GM19238 (cell line): ENCODE results near the gene ZNF227.
"Not testable (repeated sequence)": the region's sequence is repeated elsewhere in the genome, so short reads cannot be mapped to it uniquely, and the experiment has no call there.

Experiments used
- DNase-seq: peaks from one replicate; pipeline ENCODE4 v3.0.0; 2011; ENCODE audit warnings: low spot score; ENCODE audit not compliant: insufficient read length

The ZNF227 gene

DNA sequence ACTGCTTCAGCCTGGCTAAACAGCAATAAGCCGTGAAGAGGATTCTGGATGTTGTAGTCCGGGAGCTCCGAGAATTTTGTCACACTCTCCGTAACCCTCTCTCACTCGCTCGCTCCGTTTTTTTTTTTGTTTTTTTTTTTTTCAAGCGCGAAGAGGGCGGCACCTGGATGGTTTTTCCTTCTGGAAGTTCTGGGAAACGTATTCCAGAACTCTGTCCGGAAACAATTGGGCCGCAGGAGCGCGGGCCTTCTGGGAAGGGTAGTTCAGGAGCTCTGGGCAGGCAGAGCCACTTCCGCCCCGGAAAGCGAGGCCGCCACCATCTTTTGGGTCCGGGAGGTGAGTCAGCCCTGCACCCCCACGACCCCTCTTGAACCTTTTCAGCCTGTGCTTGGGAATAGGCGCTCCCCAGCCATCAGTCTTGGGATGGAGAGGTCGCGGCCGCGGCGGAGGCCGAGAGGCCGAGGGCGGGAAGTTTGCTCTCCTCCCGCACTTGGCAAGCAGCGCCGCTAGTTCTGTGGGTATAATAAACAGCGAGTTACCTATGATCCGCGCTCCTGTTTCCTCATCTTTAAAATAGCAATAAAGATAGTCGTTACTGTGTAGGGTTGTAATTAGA, at the start of gene ZNF227:
ZNF227 (plus strand) TSS at position 283 of the 616 bp plus-strand sequence. CDS start 5,261 bp downstream, outside the sequence.
- DNase-seq, result peak; percentile 54

DNA sequence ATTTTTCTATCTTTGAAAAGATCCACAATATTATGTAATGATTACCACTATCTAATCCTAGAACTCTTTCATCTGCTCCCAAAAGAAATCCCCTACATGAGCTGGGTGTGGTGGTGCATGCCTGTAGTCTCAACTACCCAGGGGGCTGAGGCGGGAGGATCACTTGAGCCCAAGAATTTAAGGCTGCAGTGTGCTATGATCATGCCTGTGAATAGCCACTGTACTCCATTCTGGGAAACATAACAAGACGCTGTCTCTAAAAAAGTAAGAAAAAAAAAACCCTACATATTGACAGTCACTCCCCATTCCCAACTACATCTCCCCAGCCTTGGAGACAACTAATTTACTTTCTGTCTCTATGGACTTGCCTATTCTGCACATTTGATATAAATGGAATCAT, 48.5 kb upstream of the ZNF227 start:
- DNase-seq, result no peak

DNA sequence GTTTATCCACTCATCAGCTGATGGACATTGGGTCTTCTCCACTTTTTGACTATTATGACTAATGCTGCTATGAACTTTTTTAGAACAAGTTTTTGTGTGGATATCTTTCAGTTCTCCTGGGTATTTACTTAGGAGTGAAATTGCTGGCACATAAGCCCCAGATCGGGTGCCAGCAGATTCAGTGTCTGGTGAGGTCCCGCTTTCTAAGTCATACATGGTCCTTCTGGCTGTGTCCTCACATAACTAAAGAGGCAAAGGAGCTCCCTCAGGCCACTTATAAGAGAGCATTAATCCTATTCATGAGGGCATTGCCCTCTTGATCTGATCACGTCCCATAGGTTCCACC, 48.0 kb upstream of the ZNF227 start:
- no peak for DNase-seq

DNA sequence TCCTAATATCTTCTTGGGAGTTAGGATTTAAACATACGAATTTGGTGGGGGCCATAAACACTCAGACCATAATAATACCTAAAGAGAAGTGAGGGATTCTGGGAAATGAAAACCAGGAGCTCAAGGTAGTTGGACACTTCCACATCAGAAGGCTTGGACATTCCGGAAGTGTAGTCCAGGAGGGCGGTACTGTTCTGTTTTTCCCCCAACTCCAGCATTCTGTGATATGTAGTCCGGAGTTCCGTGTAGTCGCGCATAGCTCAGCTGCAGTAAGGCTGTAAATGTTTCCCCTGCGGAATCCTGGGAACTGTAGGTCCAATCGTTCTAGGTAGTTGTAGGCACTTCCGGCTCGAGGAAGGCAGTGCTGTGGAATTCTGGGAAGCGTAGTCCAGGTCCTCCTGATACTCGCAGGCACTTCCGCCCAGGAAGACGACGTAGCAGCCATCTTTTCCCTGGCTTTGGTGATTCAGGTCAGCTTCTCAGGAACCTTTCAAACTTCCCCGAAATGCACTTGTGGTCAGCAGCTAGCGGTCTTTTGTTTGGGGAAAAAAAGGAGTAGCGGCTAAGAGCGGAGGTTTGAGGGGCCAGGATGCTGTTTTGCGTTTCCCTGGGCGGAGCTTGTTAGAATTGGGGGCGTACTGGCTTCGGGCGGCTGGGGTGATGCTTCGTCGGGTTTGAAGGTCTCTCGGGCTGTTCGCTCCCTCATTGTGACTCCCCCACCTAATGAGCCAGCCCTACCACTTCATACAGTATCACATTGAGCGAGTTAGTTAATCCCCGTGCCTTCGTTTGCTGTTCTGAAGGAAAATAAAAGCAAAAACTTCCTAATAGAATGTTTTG, 47.4 kb upstream of the ZNF227 start, which contains the start of gene ZNF226:
ZNF226 (plus strand) TSS at position 428 of the 840 bp plus-strand sequence. CDS start 4,981 bp downstream, outside the sequence.
- peak; percentile 69 for DNase-seq

DNA sequence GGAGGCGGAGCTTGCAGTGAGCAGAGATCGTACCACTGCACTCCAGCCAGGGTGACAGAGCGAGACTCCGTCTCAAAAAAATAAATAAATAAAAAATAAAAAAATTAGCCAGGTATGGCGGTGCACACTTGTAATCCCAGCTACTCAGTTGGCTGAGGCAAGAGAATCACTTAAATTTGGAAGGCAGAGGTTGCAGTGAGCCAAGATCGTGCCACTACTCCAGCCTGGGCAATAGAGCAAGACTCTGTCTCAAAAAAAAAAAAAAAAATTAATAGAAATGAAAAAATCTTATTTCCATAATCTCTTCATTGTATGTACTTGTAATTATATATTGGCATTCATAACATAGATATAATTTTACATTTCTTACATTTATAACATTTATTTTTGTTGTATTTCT, 41.7 kb upstream of the ZNF227 start:
- DNase-seq, result not testable (repeated sequence)

DNA sequence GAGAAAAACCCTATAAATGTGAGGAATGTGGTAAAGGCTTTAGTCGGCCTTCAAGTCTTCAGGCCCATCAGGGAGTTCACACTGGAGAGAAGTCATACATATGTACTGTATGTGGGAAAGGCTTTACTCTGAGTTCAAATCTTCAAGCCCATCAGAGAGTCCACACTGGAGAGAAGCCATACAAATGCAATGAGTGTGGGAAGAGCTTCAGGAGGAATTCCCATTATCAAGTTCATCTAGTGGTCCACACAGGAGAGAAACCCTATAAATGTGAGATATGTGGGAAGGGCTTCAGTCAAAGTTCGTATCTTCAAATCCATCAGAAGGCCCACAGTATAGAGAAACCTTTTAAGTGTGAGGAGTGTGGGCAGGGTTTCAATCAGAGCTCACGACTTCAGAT, 35.7 kb upstream of the ZNF227 start:
- DNase-seq, result no peak

DNA sequence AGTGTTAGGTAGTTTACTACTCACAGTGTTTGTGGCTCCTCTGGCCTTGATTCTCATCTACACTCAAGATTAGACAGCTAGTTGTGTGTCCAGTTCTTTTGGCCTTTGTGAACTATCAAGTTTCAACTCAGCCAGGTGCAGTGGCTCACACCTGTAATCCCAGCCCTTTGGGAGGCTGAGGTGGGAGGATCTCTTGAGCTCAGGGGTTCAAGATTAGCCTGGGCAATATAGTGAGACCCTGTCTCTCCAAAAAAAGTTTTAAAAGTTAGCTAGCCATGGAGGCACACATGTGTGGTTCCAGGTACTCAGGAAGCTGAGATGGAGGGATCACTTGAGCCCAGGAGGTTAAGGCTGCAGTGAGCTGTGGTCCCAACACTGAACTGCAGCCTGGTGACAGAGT, 31.4 kb upstream of the ZNF227 start:
- no peak for DNase-seq

DNA sequence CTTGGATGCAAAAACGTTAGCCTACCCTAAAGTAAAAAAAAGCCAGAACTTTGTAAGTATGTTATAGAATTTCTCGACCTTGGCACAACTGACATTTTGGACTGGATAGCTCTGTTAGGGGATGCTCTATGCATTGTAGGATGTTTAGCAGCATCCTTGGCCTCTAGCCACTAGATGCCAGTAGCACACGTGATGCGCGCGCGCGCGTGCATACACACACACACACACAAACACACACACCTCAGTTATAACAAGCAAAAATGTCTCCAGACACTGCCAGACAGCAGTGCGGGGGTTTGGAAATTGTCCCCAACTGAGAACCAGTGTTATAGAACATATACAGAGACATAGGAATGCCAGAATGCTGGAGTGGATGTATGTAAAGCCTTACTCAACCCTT, 30.2 kb upstream of the ZNF227 start:
- no peak for DNase-seq

DNA sequence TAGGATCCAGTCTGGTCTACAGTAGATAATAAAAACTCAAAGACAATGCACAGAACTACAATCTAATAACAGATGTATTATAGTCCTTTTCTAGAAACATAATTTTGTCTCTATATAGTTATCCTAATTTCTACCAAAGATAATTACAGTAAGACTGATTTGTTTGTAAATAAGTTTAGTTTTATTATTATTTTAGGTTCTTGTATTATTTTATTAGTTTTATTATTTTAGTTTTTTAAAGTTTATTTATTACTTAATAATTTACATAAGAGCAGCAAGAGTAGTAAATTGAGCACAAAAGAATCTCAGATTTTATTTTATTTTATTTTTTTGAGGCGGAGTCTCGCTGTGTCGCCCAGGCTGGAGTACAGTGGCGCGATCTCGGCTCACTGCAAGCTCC, 22.3 kb upstream of the ZNF227 start:
- no peak for DNase-seq

DNA sequence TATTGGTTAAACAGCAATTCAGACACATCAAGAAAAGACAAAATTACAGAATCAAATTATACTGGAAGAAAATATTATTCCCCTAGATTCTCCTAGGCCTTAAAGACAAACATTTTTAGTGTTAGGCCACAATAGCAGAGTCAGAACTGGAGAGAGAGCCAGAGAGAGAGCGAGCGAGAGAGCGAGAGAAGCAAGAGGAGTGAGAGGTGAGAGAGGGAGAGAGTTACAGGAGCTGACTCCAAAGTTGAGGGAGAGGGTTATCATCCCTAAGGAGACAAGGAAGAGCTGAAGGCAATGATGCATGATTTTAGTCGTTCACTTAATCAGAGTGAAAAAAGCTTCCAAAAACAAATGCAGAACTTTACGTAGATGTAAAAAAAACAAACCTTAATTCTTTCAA, 20.2 kb upstream of the ZNF227 start:
- no peak for DNase-seq

DNA sequence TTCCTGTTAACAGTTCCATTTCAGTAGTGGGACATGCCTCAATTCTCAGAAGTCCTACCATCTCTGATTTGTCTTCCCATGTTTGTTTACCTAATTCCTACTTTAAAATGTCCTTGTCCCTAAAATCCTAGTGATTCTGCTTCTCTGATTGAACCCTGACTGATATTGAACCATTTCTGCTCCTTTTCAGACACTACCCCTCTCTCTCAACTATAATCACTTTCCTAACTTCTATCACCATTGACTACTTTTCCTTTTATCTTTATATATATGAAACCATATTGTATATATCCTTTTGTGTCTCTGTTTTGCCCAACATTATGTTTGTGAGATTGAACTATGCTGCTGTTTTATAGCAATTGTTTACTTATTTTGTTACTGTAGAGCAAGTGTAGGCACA, 15.6 kb upstream of the ZNF227 start:
- no peak for DNase-seq

DNA sequence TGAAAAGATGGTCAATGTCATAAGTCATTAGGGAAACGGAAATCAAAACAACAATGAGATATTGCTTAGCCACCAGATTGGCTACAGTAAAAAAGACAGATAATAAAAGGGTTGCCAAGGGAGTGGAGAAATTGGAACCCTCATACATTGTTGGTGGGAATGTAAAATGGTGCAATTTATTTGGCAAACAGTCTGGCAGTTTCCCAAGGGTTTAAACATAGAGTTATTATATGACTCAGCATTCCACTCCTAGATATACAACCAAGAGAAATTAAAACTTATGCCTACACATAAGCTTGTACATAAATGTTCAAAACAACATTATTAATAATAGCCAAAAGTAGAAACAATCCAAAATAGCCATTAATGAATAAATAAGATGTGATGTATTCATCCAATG, 9.9 kb upstream of the ZNF227 start:
- no peak for DNase-seq

DNA sequence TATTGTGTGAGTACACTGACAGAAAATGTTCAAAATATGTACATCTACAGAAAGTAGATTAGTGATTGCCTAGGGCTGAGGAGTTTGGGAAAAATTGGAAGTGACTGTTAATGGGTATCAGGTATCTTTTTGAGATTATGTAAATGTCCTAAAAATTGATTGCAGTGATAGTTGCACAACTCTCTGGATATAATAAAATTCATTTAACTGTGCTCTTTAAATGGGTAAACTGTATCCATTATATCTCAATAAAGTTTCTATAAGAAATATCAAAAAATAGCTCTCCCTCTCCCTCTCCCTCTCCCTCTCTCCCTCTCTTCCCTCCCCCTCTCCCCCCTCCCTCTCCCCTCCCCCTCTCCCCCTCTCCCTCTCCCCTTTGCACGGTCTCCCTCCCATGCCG, 9.4 kb upstream of the ZNF227 start:
- DNase-seq, result no peak

DNA sequence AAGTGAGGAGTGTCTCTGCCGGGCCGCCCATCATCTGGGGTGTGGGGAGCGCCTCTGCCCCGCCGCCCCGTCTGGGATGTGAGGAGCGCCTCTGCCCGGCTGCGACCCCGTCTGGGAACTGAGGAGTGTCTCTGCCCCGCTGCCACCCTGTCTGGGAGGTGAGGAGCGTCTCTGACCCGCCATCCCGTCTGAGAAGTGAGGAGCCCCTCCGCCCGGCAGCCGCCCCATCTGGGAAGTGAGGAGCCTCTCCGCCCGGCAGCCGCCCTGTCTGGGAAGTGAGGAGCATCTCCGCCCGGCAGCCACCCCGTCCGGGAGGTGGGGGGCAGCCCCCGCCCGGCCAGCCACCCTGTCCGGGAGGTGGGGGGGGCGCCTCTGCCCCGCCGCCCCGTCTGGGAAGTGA, 8.5 kb upstream of the ZNF227 start:
- DNase-seq, result not testable (repeated sequence)

DNA sequence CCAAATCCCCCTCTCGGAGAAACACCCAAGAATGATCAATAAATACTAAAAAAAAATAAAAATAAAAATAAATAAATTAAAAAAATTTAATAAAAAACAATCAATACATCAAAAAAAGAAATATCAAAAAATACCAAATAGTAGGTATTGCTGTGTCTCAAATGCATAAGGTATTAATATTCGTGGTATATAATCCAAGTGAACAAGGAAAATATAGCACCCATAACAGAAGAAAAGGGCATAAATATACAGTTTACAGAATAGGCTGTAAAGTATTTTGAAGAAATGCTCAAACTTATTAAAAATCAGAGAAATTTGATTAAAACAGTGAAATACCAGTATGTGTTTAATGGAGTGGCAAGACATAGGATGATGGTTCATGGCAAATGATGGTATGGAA, 7.6 kb upstream of the ZNF227 start:
- no peak for DNase-seq

DNA sequence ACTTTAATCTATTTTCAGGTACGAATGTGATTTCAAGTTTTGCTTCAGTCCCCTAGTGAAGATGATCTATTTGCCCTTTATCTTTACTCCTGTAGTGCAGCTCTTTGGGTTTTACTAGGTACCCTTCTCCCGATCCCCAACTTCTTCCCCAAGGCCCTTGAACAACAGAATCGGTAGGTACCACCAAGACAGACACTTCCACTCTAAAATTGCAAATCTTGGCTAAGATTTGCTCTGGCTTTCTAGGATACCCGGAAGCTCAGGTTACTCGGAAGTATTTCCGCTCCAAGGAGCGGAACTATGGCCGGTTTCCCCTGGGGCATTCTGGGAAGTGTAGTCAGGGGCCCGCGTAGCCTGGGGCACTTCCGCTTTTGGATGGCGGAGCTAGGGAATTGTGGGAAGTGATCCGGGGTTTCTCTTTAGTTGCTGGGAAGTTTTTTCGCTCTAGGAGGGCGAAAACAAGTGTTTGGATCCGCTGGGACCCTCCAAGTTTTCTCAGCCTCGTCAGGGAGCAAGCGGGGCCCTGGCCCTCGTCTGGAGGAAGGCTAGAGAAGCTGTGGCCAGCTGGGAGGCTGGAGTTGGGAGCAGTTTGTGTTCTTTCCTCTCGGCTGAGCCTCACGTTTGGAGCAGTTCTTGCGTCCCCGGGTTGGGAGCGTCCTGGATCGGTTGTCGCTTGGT, 5.1 kb upstream of the ZNF227 start:
- DNase-seq, result peak; percentile 60

DNA sequence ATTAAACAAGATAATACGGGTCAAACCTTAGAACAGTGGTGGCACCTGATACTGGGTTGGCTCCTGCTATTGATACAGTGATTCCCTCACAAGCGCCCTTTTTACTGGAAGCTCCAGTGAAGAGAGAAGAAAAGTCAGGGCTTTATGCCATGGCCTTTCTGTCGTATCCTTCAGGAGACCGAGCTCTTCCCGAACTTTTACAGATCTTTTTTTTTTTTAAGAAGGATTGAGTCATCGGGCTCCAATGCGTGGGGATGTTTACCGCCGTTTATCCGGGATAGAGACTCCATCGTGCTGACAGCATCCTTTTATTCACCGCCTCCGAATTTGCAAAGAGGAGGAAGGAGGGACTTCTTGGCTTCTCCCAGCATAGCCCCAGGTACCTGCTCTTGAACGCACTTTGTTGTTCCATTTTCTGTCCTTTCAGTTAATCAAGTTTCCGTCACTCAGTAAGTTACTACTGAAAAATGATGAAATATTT, 574 bp downstream of the ZNF227 start:
- DNase-seq, result no peak

DNA sequence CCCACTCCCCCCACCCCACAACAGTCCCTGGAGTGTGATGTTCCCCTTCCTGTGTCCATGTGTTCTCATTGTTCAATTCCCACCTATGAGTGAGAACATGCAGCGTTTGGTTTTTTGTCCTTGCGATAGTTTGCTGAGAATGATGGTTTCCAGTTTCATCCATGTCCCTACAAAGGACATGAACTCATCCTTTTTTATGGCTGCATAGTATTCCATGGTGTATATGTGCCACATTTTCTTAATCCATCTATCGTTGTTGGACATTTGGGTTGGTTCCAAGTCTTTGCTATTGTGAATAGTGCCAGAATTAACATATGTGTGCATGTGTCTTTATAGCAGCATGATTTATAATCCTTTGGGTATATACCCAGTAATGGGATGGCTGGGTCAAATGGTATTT, 7.6 kb downstream of the ZNF227 start:
- DNase-seq, result not testable (repeated sequence)

DNA sequence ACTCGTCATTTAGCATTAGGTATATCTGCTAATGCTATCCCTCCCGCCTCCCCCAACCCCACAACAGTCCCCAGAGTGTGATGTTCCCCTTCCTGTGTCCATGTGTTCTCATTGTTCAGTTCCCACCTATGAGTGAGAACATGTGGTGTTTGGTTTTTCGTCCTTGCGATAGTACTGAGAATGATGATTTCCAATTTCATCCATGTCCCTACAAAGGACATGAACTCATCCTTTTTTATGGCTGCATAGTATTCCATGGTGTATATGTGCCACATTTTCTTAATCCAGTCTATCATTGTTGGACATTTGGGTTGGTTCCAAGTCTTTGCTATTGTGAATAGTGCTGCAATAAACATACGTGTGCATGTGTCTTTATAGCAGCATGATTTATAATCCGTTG, 8.4 kb downstream of the ZNF227 start:
- DNase-seq, result not testable (repeated sequence)

DNA sequence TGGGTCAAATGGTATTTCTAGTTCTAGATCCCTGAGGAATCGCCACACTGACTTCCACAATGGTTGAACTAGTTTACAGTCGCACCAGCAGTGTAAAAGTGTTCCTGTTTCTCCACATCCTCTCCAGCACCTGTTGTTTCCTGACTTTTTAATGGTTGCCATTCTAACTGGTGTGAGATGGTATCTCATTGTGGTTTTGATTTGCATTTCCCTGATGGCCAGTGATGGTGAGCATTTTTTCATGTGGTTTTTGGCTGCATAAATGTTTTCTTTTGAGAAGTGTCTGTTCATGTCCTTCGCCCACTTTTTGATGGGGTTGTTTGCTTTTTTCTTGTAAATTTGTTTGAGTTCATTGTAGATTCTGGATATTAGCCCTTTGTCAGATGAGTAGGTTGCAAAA, 9.0 kb downstream of the ZNF227 start:
- not testable (repeated sequence) for DNase-seq

DNA sequence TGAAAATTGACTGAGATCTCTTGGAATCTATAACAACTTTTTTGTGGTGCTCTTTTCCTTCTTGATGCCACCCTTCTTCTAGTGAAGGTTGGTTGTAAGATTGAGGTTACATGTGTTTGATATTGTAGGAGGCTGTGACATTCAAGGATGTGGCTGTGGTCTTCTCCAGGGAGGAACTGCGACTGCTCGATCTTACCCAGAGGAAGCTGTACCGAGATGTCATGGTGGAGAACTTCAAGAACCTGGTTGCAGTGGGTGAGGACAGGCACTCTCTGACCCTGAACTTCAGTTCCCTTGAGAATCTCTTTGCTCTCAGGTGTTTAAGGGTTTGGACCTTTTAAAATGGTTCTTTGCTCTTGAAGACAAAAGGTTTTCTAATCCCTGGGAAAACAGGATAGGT, 16.0 kb downstream of the ZNF227 start:
- DNase-seq, result no peak

DNA sequence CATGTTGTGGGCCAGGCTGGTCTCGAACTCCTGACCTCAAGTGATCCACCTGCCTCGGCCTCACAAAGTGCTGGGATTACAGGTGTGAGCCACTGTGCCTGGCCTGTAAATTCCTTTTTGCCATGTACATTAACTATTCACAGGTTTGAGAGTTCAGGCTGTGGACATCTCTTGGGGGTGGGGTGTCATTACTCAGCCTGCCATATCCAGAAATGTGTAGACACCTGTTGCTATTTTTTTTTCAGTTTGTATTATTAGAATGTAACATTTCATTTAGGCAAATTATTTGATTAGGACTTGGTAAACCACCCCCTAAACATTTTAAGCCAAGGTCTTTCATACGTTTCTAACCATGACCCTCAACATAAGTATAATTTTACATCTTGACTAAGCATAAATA, 20.5 kb downstream of the ZNF227 start:
- no peak for DNase-seq
